Activated CD4-positive, alpha-beta T cell treated with anti-CD3 and anti-CD28 coated beads for 36 hours (primary cell): ENCODE results near the gene SLAMF9. TPM values are rescaled to one million over a fixed set of nuclear protein-coding genes. Genes with fewer than 3 reads are reported as not detected.

Experiments used
- ATAC-seq: fragments of 200-7000 bp; cut with Tn5 transposase; one replicate; pipeline ENCODE4 v1.10.0; 2021; ENCODE audit warnings: mild to moderate bottlenecking, moderate library complexity
- CTCF ChIA-PET: fragments of 350-600 bp; sonication (Branson Sonifier 250); formaldehyde crosslinking; loops from one replicate; lab custom pipeline; 2021; ENCODE audit warnings: antibody characterized with exemption; lab: Charles Lee
- POLR2A ChIA-PET: fragments of 350-600 bp; sonication (Branson Sonifier 250); formaldehyde crosslinking; loops from one replicate; lab custom pipeline; 2021; ENCODE audit warnings: antibody characterized with exemption, inconsistent platforms; lab: Charles Lee
- DNase-seq: peaks from one replicate; pipeline ENCODE4 v3.0.0-alpha.2; 2020
- H3K27ac Mint-ChIP-seq: one replicate; pipeline ENCODE4 v1.8.0; 2021; ENCODE audit warnings: mixed read lengths
- H3K27me3 Mint-ChIP-seq: one replicate; pipeline ENCODE4 v1.8.0; 2021; ENCODE audit warnings: mixed read lengths
- H3K36me3 Mint-ChIP-seq: one replicate; pipeline ENCODE4 v1.8.0; 2021; ENCODE audit warnings: low read depth, mixed read lengths
- H3K4me1 Mint-ChIP-seq: one replicate; pipeline ENCODE4 v1.8.0; 2021; ENCODE audit warnings: mixed read lengths
- H3K4me3 Mint-ChIP-seq: one replicate; pipeline ENCODE4 v1.8.0; 2021; ENCODE audit warnings: mild to moderate bottlenecking, moderate library complexity, mixed read lengths
- H3K9me3 Mint-ChIP-seq: one replicate; pipeline ENCODE4 v1.8.0; 2021; ENCODE audit warnings: low read depth, mixed read lengths
- intact Hi-C, 2 experiments: fragments of 100-400 bp; cut with DNase I in 1 of 2; cut with micrococcal nuclease in 1 of 2; formaldehyde crosslinking; loops; one replicate each; pipeline versions ENCODE4 v1.14.2 to v1.15.1; 2022 to 2024; cut with DNase I, micrococcal nuclease
- total RNA-seq, 2 experiments: library from RNA; stranded (reverse); gene quantifications; one replicate each; pipeline ENCODE4 v1.2.3, GENCODE V29; 2021

SLAMF9 gene
- total RNA-seq, 2 experiments from 2014 or later = not detected

DNA sequence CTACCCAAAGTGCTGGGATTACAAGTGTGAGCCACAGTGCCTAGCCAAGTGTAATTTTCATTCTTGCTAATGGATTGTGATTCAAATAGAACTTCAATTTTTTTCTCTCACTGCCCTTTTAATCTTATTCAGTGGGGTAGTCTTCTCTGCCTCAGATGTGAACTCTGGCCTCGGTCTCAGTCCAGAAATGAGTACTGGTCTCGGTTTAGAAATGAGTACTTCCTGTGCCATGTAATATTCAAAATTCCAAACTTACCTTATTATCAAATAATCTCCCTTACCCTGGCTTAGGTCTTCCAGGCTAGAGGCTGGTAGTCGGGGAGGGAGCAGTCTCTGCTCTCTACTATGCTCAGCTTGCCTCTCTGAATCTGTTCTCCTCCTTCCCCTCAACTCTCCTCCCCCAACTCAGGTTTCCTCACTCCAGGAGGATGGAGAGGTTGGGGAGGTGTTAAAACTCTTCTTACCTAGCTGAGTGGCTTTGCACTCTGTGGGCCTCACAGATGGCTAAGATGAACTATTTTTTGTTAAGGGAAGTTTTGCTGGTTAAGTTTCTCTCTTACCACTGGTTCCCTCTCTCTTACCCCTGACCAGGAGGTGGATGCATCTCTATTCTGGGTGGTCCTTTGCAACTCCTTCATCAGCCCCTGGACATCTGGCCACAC, 4.8 kb upstream of the SLAMF9 start:
- no peak overlapping the region for H3K4me3 Mint-ChIP-seq
- intact Hi-C loops = no loop called here
- DNase-seq (peak; percentile 26), ATAC-seq (peak; percentile 82)
- H3K4me1 Mint-ChIP-seq = peaks cover 13% of the 10 kb centered on the region
- CTCF ChIA-PET = interaction anchor here (1.4 kb wide), 1 partner anchor 48 kb away, joined by 5 read pairs; no protein-coding TSS in a partner anchor
- peaks cover 11% of the 10 kb centered on the region for H3K27me3 Mint-ChIP-seq
- H3K27ac Mint-ChIP-seq = no peak overlapping the region
- no peaks in the 10 kb centered on the region for H3K36me3 Mint-ChIP-seq
- no peaks in the 10 kb centered on the region for H3K9me3 Mint-ChIP-seq
- POLR2A ChIA-PET = no interaction called here

- Mint-ChIP-seq H3K4me1 (peaks cover 13% of the 10 kb centered on the region), H3K27me3 (peaks cover 13% of the 10 kb centered on the region), H3K9me3 (no peaks in the 10 kb centered on the region), H3K36me3 (no peaks in the 10 kb centered on the region), H3K27ac (no peak overlapping the region), H3K4me3 (no peak overlapping the region)
- ATAC-seq (no peak), DNase-seq (no peak)
- ChIA-PET CTCF (interaction anchor here (0.7 to 1.4 kb wide), 4 partner anchors 9 to 121 kb away, joined by 3 to 5 read pairs (median 3); no protein-coding TSS in a partner anchor), POLR2A (interaction anchor here (0.6 kb wide), 1 partner anchor 420 kb away, joined by 3 read pairs; no protein-coding TSS in a partner anchor)
- intact Hi-C loops = no loop called here
Measured at GRCh38 chr1:159957824-159958268, 3.8 kb upstream of the SLAMF9 start.

GRCh38 chr1:159955456-159955855, 1.4 kb upstream of the SLAMF9 start:
- POLR2A ChIA-PET = interaction anchor here (0.6 kb wide), 1 partner anchor 150 kb away, joined by 3 read pairs; no protein-coding TSS in a partner anchor

GRCh38 chr1:159952932-159953331, 1.1 kb downstream of the SLAMF9 start:
- no peak for ATAC-seq
- Mint-ChIP-seq H3K4me3 (no peak overlapping the region), H3K4me1 (no peaks in the 10 kb centered on the region), H3K9me3 (no peaks in the 10 kb centered on the region), H3K27me3 (peaks cover 20% of the 10 kb centered on the region), H3K36me3 (no peaks in the 10 kb centered on the region), H3K27ac (no peak overlapping the region)
- POLR2A ChIA-PET = no interaction called here
- intact Hi-C loops = no loop called here
- DNase-seq = no peak
- CTCF ChIA-PET = interaction anchor here (0.9 to 1.5 kb wide), 3 partner anchors 15 to 54 kb away, joined by 4 to 7 read pairs (median 5); no protein-coding TSS in a partner anchor

More at GRCh38 chr1:159955456-159955855, 1.4 kb upstream of the SLAMF9 start:
- CTCF ChIA-PET = interaction anchor here (0.7 to 1.7 kb wide), 4 partner anchors 17 to 52 kb away, joined by 3 to 8 read pairs (median 6); no protein-coding TSS in a partner anchor
- no peak for DNase-seq
- Mint-ChIP-seq H3K27me3 (peaks cover 21% of the 10 kb centered on the region), H3K27ac (no peak overlapping the region), H3K9me3 (no peaks in the 10 kb centered on the region), H3K36me3 (no peaks in the 10 kb centered on the region), H3K4me3 (no peak overlapping the region), H3K4me1 (peaks cover 13% of the 10 kb centered on the region)
- ATAC-seq = no peak
- intact Hi-C loops = no loop called here

GRCh38 chr1:159951551-159951950, 2.5 kb downstream of the SLAMF9 start:
- CTCF ChIA-PET = interaction anchor here (0.7 to 1.6 kb wide), 3 partner anchors 13 to 55 kb away, joined by 3 to 5 read pairs (median 4); no protein-coding TSS in a partner anchor
- intact Hi-C loops = no loop called here

DNA sequence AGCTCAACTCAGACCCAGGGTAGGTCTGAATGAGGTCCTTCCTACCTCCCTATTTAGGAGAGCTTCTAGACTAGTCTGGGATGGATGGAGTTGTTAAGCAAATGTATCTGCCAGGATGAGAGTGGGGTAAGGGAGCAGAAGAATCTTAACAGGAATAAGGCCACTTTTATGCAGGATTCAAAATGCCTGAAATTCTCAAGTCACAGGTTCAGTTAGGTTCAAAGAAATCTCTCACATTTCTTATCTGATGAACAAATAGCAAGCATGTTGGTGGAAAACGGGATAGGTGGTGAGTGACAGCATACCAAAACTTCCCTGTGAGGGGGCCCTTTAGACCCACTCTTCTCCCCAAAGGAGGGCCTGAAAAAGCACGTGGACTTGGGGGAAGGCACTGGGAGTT, 3.0 kb downstream of the SLAMF9 start:
- DNase-seq = no peak
- intact Hi-C loops = no loop called here
- no peak overlapping the region for H3K4me3 Mint-ChIP-seq
- no peaks in the 10 kb centered on the region for H3K9me3 Mint-ChIP-seq
- H3K4me1 Mint-ChIP-seq = no peaks in the 10 kb centered on the region
- POLR2A ChIA-PET = no interaction called here
- CTCF ChIA-PET = interaction anchor here (0.7 to 1.6 kb wide), 3 partner anchors 12 to 56 kb away, joined by 3 to 5 read pairs (median 4); no protein-coding TSS in a partner anchor
- no peak for ATAC-seq
- peaks cover 20% of the 10 kb centered on the region for H3K27me3 Mint-ChIP-seq
- no peak overlapping the region for H3K27ac Mint-ChIP-seq
- H3K36me3 Mint-ChIP-seq = no peaks in the 10 kb centered on the region

More at GRCh38 chr1:159951551-159951950, 2.5 kb downstream of the SLAMF9 start:
- DNase-seq (no peak), ATAC-seq (no peak)
- Mint-ChIP-seq H3K4me3 (no peak overlapping the region), H3K4me1 (no peaks in the 10 kb centered on the region), H3K27me3 (peaks cover 21% of the 10 kb centered on the region), H3K9me3 (no peaks in the 10 kb centered on the region), H3K36me3 (no peaks in the 10 kb centered on the region), H3K27ac (no peak overlapping the region)
- POLR2A ChIA-PET = no interaction called here

DNA sequence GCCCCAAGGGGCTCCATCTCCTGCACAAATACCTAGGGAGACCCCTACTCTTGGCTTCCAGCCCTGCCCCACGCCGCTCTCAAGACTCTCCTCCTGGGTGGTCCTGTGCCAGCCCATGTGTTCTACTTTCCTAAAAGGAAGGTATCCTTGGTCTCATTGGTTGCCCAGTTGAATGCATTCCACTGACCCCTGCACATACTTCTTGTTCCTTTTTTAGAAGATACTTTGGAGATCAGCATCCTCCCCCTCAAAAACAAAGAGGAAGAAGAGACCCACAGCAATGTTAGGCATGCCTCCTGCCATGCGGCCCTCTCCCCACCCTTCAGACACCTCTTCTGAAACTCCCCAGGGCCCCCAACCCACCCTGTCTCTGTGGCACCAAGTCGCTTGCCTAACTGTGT, 4.1 kb downstream of the SLAMF9 start:
- H3K4me3 Mint-ChIP-seq = no peak overlapping the region
- DNase-seq (no peak), ATAC-seq (no peak)
- no peak overlapping the region for H3K27ac Mint-ChIP-seq
- CTCF ChIA-PET = interaction anchor here (4.7 kb wide), 1 partner anchor 58 kb away, joined by 24 read pairs; no protein-coding TSS in a partner anchor
- no peaks in the 10 kb centered on the region for H3K9me3 Mint-ChIP-seq
- H3K27me3 Mint-ChIP-seq = peaks cover 25% of the 10 kb centered on the region
- intact Hi-C loops = no loop called here
- H3K4me1 Mint-ChIP-seq = peaks cover 4% of the 10 kb centered on the region
- POLR2A ChIA-PET = no interaction called here
- no peaks in the 10 kb centered on the region for H3K36me3 Mint-ChIP-seq

GRCh38 chr1:159949123-159949522, 4.9 kb downstream of the SLAMF9 start:
- H3K4me1 Mint-ChIP-seq = peaks cover 7% of the 10 kb centered on the region
- intact Hi-C loops = no loop called here
- DNase-seq (no peak), ATAC-seq (no peak)
- H3K27me3 Mint-ChIP-seq = peaks cover 29% of the 10 kb centered on the region
- no peak overlapping the region for H3K27ac Mint-ChIP-seq
- no peak overlapping the region for H3K4me3 Mint-ChIP-seq
- H3K36me3 Mint-ChIP-seq = no peaks in the 10 kb centered on the region
- ChIA-PET CTCF (interaction anchor here (1.0 to 4.7 kb wide), 2 partner anchors 8 to 59 kb away, joined by 3 to 24 read pairs; no protein-coding TSS in a partner anchor), POLR2A (no interaction called here)
- no peaks in the 10 kb centered on the region for H3K9me3 Mint-ChIP-seq

GRCh38 chr1:159947942-159948341, 6.1 kb downstream of the SLAMF9 start:
- ChIA-PET POLR2A (no interaction called here), CTCF (interaction anchor here (0.7 to 4.7 kb wide), 2 partner anchors 60 to 252 kb away, joined by 3 to 24 read pairs; no protein-coding TSS in a partner anchor)
- no peak overlapping the region for H3K27ac Mint-ChIP-seq
- H3K4me3 Mint-ChIP-seq = no peak overlapping the region
- H3K27me3 Mint-ChIP-seq = peaks cover 33% of the 10 kb centered on the region
- ATAC-seq (no peak), DNase-seq (no peak)
- H3K9me3 Mint-ChIP-seq = no peaks in the 10 kb centered on the region
- intact Hi-C loops = no loop called here
- peaks cover 7% of the 10 kb centered on the region for H3K4me1 Mint-ChIP-seq
- H3K36me3 Mint-ChIP-seq = no peaks in the 10 kb centered on the region

- Mint-ChIP-seq H3K4me3 (peak overlapping the region; percentile 5), H3K27ac (no peak overlapping the region), H3K27me3 (peaks cover 34% of the 10 kb centered on the region), H3K9me3 (no peaks in the 10 kb centered on the region), H3K4me1 (peaks cover 7% of the 10 kb centered on the region), H3K36me3 (no peaks in the 10 kb centered on the region)
- ChIA-PET POLR2A (interaction anchor here (0.6 to 2.0 kb wide), 2 partner anchors 23 to 1279 kb away, joined by 6 to 10 read pairs; no protein-coding TSS in a partner anchor), CTCF (interaction anchor here (0.6 to 4.7 kb wide), 9 partner anchors 9 to 148 kb away, joined by 3 to 24 read pairs (median 4); no protein-coding TSS in a partner anchor)
- DNase-seq (no peak), ATAC-seq (no peak)
- intact Hi-C loops = no loop called here
Measured at GRCh38 chr1:159946242-159947187, 7.5 kb downstream of the SLAMF9 start.
